DOHH2 (cell line): ENCODE measurements around the gene ORAI2.

Experiments used
- CTCF ChIP-seq: fragments of 200-600 bp; sonication (generic); IDR thresholded peaks from one replicate; pipeline ENCODE4 v1.5.1; 2014; ENCODE audit warnings: antibody characterized with exemption, mild to moderate bottlenecking, low read depth, low read length; ENCODE audit not compliant: poor library complexity, severe bottlenecking
- EZH2phosphoT487 ChIP-seq: fragments of 200-600 bp; sonication (generic); IDR thresholded peaks from 2 replicates; pipeline ENCODE4 v1.6.1; 2017; ENCODE audit warnings: borderline replicate concordance, mild to moderate bottlenecking, antibody characterized with exemption, low read length, moderate library complexity, mixed read lengths

GRCh38 chr7:102454468-102454867 is 21.1 kb downstream of the ORAI2 start:
- TF ChIP-seq CTCF (no peak), EZH2phosphoT487 (no peak)
